Activated CD8-positive, alpha-beta memory T cell treated with anti-CD3 and anti-CD28 coated beads for 36 hours (primary cell): ENCODE results near the gene FARP2. TPM values are rescaled to one million over a fixed set of nuclear protein-coding genes. Genes with fewer than 3 reads are reported as not detected.
"Not testable (repeated sequence)": the region's sequence is repeated elsewhere in the genome, so short reads cannot be mapped to it uniquely, and the experiment has no call there.

ENCODE experiments used
- CTCF ChIA-PET: fragments of 350-600 bp; sonication (Branson Sonifier 250); formaldehyde crosslinking; loops from one replicate; lab custom pipeline; 2021; ENCODE audit warnings: antibody characterized with exemption; lab: Charles Lee
- POLR2A ChIA-PET: fragments of 350-600 bp; sonication (Branson Sonifier 250); formaldehyde crosslinking; loops from one replicate; lab custom pipeline; 2021; ENCODE audit warnings: antibody characterized with exemption; lab: Charles Lee
- total RNA-seq, 2 experiments: library from RNA; stranded (reverse); gene quantifications; one replicate each; pipeline ENCODE4 v1.2.3, GENCODE V29; 2021

FARP2 gene
- total RNA-seq, 2 experiments from 2014 or later = 35.5 to 35.9 TPM

GRCh38 chr2:241506317-241506716 lies 150.2 kb downstream of the FARP2 start:
- CTCF ChIA-PET = interaction anchor here (1.0 kb wide), 1 partner anchor 28 kb away, joined by 3 read pairs; no protein-coding TSS in a partner anchor
- POLR2A ChIA-PET = not testable (repeated sequence)

DNA sequence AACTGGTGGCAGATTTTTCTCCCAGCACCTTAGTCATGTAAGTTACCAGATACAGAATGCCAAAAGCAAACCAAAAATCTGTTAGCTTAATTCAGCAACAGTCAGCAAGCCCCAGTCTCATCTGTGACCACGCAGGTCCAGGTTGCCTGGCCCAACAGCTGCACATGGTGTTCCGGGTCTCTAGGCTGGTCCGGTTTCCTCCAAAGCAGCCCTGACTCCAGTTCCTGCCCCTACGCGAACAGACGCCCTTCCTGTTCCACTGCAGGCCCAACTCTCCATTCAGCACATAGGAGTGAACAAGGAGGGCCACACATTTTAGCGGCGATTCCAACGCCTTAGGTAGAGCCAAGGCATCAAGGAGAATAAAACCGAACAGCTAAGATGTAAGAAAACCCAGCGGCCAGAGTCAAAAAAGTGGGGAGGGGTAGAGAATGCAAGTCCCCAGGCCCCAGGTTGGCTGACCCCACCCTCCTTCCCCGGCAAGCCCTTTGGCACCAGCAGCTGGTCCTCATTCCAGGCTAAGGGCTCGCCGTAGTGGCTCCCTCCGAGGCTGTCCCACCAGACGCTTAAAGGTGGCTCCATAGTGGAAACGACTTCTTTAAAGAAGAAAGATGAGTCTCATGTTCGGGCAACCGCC lies 150.8 kb downstream of the FARP2 start:
- ChIA-PET CTCF (interaction anchor here (1.0 kb wide), 1 partner anchor 29 kb away, joined by 3 read pairs; no protein-coding TSS in a partner anchor), POLR2A (no interaction called here)

GRCh38 chr2:241507430-241508239 lies 151.6 kb downstream of the FARP2 start:
- ChIA-PET POLR2A (no interaction called here), CTCF (interaction anchor here (0.7 to 1.0 kb wide), 2 partner anchors 65 to 148 kb away, joined by 3 read pairs; no protein-coding TSS in a partner anchor)

DNA sequence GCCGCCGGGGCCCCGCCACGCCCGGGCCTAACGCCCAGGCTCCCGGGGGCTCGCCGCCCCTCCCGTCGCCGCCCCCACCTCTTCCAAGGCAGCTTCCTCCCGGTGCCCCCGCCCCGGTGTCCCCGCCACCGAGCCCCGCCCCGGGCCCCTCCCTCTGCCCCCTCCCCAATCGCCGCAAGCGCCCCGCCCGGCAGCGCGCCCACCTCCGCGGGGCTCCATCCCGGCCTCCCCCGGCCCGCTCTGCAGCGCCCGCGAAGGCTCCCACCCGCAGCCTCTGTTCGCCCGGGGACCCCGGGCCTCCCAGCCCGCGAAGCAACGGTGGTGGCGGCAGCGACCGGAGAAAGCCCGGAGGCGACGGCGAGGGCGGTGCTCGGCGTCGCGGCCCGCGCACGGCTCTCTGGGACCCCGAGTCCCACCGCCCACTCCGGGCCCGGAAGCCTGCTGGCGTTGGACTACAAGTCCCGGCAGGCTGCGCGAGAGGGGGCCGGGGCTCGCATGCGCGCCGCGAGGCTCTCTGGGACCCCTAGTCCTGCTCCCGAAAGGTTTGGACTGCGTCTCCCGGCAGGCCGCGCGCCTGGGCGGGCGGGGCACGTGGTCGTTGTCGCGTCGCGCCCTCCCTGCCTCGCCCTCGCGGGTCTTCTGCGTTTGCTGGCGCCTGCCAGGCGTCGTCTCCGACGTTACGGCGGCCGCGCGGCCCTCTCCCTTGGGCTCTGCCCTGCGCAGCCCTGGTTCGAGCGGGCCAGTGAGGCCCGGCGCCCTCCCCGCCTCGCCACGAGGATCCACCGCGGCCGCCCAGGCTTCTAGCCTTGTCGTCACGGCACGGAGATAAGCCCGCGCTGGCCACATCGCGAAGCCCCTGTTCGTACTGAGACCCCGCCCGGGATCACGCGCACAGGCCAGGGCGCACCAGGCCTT lies 152.4 kb downstream of the FARP2 start, which contains the start of gene STK25:
Gene STK25, minus strand, starts transcription at position 345 of the 915 bp plus-strand sequence. CDS start 549 bp downstream, outside the sequence.
- ChIA-PET POLR2A (no interaction called here), CTCF (interaction anchor here (0.7 to 1.0 kb wide), 2 partner anchors 66 to 149 kb away, joined by 3 read pairs; no protein-coding TSS in a partner anchor)

DNA sequence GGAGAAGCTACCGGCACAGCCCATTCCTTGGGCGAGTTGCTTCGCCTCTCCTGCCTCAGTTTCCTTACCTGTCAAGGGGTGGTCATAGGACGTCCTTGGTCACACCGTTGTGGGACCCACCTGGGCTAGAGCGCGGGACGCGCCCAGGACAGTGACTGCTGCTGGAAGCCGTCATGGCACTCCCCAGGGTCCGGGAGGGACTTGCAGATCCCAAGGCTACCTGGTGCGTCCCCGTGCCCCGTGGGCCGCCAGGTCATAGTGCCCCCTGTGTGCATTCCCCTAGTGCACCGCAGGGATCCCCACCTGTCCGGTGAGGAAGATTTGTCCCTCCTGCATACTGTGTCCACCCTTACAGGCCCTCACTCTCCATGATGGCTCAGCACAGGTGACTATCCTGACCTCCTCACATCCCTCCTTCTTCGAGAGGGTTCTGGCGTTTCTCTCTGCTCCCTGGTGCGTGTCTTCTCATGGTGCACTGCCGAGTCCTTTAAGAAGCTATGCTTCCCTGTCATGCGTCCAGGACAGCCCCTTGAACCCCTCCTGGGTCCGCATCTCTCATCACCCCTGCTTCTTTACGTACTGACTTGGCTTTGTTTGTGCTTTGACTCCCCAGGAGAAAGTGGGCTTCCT lies 153.2 kb downstream of the FARP2 start:
- ChIA-PET CTCF (no interaction called here), POLR2A (no interaction called here)

- ChIA-PET POLR2A (no interaction called here), CTCF (no interaction called here)
Measured at GRCh38 chr2:241511091-241511741, 155.1 kb downstream of the FARP2 start.

DNA sequence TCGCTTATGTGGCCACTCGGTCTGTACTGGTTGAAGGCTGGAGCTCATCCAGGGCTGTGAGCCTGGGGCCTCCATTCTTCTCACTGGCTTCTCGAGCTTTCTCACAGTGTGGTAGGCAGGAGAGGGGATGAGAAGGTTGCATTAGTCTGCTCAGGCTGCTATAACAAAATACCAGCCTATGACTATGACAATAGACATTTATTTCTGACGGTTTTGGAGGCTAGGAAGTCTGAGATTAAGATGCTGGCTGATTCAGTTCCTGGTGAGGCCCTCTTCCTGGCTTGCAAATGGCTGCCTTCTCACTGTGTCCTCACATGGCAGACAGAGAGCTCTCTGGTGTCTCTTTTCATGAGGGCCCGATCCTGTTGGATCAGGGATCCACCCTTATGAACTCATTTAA lies 158.5 kb downstream of the FARP2 start:
- CTCF ChIA-PET = interaction anchor here (0.9 kb wide), 1 partner anchor 8 kb away, joined by 3 read pairs; no protein-coding TSS in a partner anchor
- POLR2A ChIA-PET = no interaction called here

GRCh38 chr2:241514986-241515737 lies 159.1 kb downstream of the FARP2 start:
- POLR2A ChIA-PET = no interaction called here

GRCh38 chr2:241516520-241516965 lies 160.5 kb downstream of the FARP2 start:
- ChIA-PET CTCF (no interaction called here), POLR2A (no interaction called here)

More at GRCh38 chr2:241514986-241515737, 159.1 kb downstream of the FARP2 start:
- CTCF ChIA-PET = interaction anchor here (0.9 kb wide), 1 partner anchor 8 kb away, joined by 3 read pairs; no protein-coding TSS in a partner anchor

DNA sequence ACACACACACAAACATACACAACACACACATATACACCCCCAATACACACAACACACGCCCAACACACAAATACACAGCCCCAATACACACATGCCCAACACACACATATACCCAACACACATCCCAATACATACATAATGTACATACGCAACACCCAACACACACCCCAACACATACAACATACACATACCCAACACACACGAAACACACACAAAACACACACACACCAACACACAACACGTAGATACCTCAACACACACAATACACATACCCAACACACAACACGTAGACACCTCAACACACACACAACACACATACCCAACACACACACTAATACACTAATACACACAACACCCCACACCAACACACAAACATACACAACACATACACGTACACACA lies 161.2 kb downstream of the FARP2 start:
- POLR2A ChIA-PET = no interaction called here
- CTCF ChIA-PET = no interaction called here

- ChIA-PET CTCF (no interaction called here), POLR2A (no interaction called here)
Measured at GRCh38 chr2:241519669-241520068, 163.6 kb downstream of the FARP2 start.

- POLR2A ChIA-PET = no interaction called here
- CTCF ChIA-PET = interaction anchor here (0.8 kb wide), 1 partner anchor 8 kb away, joined by 3 read pairs; no protein-coding TSS in a partner anchor
Measured at GRCh38 chr2:241522477-241522876, 166.4 kb downstream of the FARP2 start.

GRCh38 chr2:241525818-241526780 lies 170.0 kb downstream of the FARP2 start:
- CTCF ChIA-PET, POLR2A ChIA-PET: not testable (repeated sequence)

DNA sequence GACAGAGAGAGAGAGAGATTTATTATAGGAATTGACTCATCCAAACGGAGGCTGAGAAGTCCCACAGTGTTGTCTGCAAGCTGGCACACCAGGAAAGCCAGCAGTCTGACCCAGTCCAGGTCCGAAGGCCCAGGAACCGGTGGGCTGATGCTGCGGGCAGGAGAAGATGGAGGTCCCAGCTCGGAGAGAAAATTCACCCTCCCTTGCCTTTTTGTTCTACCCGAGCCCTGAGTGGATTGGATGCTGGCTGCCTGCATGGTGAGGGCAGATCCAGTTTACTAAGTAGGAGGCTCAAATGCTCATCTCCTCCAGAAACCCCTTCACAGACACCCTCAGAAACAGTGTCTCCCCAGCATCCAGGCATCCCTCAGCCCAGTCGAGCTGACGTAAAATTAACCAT lies 174.5 kb downstream of the FARP2 start:
- POLR2A ChIA-PET = no interaction called here

GRCh38 chr2:241531161-241531722 lies 175.2 kb downstream of the FARP2 start:
- CTCF ChIA-PET = no interaction called here
- POLR2A ChIA-PET = no interaction called here

More for the DNA sequence above, 174.5 kb downstream of the FARP2 start:
- CTCF ChIA-PET = no interaction called here

DNA sequence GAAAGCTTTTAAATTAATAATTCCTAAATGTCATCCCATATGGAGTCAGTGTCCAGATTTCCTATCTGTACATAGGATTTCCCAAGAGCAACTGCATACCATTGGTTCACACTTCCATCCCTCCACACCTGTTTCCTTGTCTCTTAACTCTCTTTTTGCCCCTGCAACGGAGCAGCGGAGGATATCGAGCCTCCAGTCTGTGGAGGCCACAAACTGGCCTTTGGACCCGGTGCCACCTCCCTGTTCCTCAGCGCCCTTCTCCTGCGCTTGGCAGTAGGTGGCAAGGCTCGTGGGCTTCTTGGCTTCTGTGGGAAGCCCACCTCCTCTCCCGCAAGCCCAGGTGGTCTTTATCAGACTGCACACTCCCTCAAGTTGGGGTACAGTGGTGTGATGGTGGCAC lies 176.1 kb downstream of the FARP2 start:
- CTCF ChIA-PET = no interaction called here
- POLR2A ChIA-PET = no interaction called here
